Sciatic nerve (tissue), 2 donors: Measurements from ENCODE around the gene MAPRE3. TPM values are rescaled to one million over a fixed set of nuclear protein-coding genes. Genes with fewer than 3 reads are reported as not detected.

Experiments
- ATAC-seq: fragments of 200-7000 bp; cut with Tn5 transposase; one replicate; pipeline ENCODE4 v1.9.1; 2020; ENCODE audit warnings: mild to moderate bottlenecking, moderate library complexity
- DNase-seq: peaks from one replicate; pipeline ENCODE4 v3.0.0-alpha.2; 2020; ENCODE audit warnings: low spot score
- intact Hi-C: fragments of 100-400 bp; cut with DNase I; formaldehyde crosslinking; loops from one replicate; pipeline ENCODE4 v1.14.2; 2022
- total RNA-seq: library from RNA; stranded (reverse); fragmentation: NEBNext Ultra II Directional; extraction: Animal tissue kit (Norgen Biotek cat#: 25700); gene quantifications from one replicate; pipeline ENCODE4 v1.2.1, GENCODE V29; 2021
- donor health status: DM: no; HTN: no; CAD: no.
- donor health status: DM: no; HTN: no; CAD: no.

MAPRE3 gene
- total RNA-seq, 1 donor from 2014 or later, result 26.7 TPM

DNA sequence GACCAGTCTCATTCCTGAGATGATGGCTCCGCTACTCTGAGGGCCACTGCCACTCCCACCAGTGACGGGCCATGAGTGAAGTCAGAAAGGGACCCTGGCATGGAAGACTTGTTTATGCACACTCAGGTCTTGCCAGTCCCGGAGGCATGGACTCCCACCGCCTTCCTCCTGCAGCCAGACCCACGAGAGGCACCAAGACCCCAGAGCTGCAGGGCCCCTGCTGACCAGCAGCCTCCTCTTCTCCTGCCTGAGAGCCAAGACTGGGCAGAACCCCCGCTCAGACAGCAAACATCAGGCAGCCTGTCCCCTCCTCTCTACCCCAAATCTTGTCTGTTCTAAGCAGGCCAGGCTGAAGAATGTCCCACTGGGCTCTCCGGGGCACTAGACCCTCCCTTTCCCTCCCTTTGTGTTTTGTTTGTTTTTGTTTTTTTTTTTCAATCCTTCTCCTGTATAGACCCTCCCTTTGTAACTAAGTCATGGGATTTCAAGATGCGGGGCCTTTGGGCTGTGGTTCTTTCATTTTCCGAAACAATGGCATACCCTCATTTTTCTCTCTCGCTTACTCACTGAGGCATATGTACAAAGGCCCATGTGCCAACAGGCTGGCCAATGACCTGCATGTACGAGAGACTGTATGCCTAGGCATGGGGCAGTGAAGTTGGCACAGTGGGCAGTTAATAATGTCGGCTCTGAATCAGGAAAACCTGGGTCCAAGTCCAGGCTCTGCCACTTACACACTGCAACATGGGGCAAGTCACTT, 24.3 kb upstream of the MAPRE3 start:
- ATAC-seq (no peak), DNase-seq (no peak)
- intact Hi-C loops, result no loop called here

DNA sequence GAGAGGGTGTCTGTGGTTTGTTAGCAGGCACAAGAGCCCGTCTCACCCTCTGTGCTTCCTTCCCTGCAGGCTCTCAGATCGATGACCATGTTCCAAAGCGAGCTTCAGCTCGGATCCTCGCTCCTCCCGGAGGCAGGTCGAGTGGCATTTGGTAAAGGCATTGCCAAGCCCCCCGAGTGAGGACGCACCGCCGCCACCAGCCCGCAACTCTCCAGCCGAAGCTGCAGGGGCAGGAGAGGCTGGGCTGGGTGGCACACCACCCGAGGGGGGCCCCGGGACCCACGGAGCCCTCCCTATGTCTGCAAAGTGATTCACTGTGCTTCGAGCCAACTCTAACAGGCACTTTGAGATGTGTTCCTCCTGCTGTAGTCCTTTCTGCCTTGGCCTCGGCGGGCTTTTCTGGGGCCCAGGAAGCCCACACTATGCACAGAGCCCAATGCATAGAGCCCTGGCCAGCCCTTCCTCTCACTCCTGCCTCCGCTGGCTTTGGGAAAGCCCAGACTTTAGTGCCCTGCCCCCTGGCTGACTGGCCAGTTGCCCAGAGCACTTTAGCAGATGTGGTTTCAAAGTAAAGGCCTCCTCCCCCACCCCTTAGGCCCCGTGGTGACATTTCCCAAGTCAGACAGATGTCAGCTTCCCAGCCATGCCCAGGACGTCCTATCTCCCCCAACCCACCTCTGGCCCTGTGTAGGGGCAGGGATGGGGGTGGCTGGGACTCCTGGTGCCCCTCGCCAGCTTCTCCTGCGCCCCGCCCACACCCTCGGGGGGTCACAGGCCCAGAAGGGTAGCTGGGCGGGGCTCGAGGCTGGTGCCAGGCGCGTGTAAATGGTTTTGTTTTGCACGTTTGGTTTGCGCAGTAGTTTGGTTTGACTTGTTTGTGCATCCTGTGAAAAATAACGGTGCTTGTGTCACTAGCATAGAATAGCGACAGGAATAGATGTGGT, 23.3 kb upstream of the MAPRE3 start:
- no peak for DNase-seq
- no peak for ATAC-seq
- intact Hi-C loops, result no loop called here

DNA sequence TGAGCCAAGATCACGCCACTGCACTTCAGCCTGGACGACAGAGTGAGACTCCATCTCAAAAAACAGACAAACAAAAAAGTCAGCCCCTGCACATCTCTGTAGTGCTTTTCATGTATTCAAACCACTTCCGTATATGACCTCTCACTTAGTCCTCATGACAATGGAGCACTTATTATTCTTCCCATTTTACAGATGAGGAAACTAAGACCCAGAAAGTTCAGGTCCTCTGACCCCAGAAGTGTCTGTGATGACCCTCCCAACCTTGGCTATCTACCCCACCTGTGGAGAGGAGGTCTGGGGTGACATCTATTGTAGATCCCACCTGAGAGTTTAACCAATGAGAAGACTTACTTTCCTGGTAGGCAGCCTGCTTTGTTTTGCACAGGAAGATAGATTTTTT, 21.6 kb upstream of the MAPRE3 start:
- ATAC-seq, result no peak
- DNase-seq, result no peak
- intact Hi-C loops, result no loop called here

DNA sequence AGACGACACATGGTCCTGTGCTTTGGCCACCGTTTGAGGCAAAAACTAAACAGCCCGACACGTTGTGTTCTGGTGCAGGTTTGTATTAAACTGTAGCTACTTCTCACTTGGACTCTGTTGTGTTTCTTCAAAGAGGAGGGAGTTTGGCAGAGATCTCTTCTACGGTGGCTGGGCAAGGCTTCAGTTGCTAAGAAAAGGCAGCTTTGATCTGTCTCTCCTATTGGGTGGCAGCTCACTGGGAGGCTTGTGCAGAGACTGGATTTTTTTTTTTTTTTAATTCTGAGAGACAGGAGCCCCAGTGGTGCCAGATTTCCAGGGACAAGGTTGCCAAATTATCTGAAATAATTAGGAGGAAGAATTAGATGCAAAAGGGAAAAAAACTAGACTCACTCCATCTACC, 20.2 kb upstream of the MAPRE3 start:
- no peak for DNase-seq
- ATAC-seq, result no peak
- intact Hi-C loops, result no loop called here

DNA sequence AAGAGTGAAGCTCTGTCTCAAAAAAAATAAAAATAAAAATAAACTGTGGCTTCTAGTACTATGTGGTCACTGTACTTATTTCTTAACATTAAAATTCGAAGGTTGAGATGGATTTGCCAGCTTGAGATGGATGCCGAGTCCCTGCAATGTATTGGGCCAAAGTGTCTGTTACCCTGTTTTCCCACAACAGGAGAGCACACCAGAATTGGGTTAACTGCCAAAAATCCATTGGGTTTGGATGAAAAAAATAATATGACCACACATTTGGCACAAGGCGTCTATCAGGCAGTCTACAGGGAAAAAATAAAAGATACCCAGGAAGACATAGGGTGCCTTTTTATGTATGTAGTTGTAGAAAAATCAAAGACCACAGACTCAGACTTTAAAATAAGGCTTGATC, 19.2 kb upstream of the MAPRE3 start:
- ATAC-seq (no peak), DNase-seq (no peak)
- intact Hi-C loops, result no loop called here

DNA sequence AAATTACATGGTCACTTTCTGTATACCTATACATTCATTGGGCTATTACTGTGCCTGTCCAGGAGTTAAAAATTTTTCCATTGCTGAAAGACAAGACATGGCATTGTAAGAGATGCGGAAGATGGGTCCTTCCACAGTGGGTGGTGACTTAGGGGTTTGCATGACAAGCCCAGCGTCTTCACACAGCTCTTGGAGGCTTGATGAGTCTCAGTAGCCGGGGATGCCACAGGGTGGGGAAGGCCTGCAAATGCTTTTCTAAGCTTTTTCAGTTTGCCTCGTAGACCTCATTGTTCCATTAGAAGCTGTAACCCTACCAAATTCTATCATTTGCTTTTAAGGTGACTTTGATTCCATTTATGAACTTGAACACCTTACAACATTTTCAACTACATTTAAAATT, 18.1 kb upstream of the MAPRE3 start:
- DNase-seq (no peak), ATAC-seq (no peak)
- intact Hi-C loops, result no loop called here

- DNase-seq (no peak), ATAC-seq (no peak)
- intact Hi-C loops, result no loop called here
Observed at GRCh38 chr2:26954135-26954534, 16.3 kb upstream of the MAPRE3 start.

DNA sequence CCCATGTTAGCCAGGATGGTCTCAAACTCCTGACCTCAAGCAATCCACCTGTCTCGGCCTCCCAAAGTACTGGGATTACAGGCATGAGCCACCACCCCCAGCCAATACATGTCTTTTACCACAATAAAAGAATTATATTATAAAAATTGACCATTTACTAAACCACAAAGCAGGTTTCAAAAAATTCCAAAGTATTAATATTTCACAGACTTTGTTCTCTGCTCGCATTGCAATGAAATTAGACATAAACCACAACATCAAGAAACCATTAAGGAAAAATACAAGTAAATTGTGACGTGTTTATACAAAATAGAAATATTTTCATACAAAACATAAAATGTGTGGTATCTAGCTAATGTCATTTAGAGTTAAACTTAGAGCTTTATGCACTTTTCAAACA, 13.4 kb upstream of the MAPRE3 start:
- intact Hi-C loops, result no loop called here
- DNase-seq (no peak), ATAC-seq (no peak)

- ATAC-seq (no peak), DNase-seq (no peak)
- intact Hi-C loops, result no loop called here
Observed at GRCh38 chr2:26957534-26957933, 12.9 kb upstream of the MAPRE3 start.

DNA sequence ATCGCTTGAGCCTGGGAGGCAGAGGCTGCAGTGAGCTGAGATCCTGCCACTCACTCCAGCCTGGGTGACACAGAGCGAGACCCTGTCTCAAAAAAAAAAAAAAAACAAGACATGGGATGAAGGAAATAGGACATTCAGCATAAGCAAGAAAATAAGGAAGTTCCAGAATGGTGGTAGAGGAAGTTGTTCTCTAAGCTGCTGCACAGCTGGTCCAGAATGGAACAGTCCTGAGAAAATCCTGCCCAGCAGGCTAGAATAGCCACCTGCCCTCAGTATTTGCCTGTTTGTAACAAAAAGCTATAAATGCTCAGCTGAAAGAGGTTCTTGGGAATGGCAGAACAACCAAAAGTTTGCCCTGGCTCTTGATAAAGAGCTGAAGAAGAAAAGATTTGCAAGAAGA, 11.1 kb upstream of the MAPRE3 start:
- intact Hi-C loops, result no loop called here
- ATAC-seq, result peak; percentile 44
- DNase-seq, result no peak

GRCh38 chr2:26964446-26965130, 5.8 kb upstream of the MAPRE3 start:
- ATAC-seq (no peak), DNase-seq (no peak)
- intact Hi-C loops, result loop anchor here (5.0 kb wide), 1 partner anchor 53 kb away; no protein-coding TSS in a partner anchor

DNA sequence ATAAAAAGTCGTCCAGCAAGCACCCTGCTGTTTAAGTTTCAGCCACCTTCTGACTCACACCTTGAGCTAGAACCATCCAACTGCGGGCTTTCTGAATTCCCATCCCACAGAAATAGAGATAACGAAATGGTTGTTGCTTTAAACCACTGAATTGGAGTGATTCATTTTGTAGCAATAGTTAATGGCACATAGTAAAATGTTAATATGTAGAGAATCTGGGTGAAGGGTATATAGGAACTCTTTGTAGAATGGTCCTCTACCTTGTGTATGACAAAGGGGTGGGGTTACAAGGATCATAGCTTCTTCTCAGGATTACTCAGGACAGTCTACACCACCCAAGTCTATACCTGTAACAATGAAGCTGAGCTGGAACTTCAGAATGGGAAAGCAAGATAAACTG, 2.4 kb upstream of the MAPRE3 start:
- no peak for ATAC-seq
- DNase-seq, result no peak
- intact Hi-C loops, result no loop called here

GRCh38 chr2:26969077-26969844, 1.2 kb upstream of the MAPRE3 start:
- ATAC-seq (no peak), DNase-seq (no peak)
- intact Hi-C loops, result no loop called here

DNA sequence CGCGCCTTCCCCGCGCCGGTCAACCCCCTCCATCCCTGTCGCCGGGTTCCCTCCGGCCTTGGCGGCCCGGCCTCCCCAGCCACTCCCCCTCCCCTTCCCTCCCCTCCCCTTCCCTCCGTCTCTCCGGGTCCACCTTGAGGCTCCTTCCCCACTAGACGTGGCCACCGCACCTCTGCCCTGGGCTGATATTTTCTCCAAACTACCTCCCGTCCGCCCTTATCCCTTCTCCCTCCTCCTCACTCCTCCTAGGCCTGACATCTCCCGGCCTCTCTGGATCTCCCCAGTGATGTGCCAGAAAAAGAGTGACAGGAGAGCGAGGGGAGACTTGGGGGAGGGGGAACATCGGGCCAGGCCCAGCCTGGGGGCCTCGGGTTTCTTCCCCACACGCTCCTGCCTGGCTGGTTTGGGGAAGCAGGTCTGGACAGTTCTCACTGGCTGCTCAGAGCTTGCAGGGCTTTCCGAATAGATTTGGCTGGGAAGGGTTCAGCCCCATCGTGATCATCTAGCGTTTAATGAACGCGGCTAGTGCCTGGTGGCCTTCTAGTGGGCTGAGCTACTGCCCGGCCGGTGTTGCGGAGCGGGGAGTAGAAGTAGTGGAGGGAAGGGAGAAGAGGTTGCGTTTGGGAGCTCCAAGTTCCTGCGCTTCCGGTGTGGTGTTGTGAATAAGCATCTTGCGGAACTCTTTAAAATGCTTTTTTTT, 641 bp downstream of the MAPRE3 start:
- ATAC-seq (peak; percentile 37), DNase-seq (no peak)
- intact Hi-C loops, result no loop called here

DNA sequence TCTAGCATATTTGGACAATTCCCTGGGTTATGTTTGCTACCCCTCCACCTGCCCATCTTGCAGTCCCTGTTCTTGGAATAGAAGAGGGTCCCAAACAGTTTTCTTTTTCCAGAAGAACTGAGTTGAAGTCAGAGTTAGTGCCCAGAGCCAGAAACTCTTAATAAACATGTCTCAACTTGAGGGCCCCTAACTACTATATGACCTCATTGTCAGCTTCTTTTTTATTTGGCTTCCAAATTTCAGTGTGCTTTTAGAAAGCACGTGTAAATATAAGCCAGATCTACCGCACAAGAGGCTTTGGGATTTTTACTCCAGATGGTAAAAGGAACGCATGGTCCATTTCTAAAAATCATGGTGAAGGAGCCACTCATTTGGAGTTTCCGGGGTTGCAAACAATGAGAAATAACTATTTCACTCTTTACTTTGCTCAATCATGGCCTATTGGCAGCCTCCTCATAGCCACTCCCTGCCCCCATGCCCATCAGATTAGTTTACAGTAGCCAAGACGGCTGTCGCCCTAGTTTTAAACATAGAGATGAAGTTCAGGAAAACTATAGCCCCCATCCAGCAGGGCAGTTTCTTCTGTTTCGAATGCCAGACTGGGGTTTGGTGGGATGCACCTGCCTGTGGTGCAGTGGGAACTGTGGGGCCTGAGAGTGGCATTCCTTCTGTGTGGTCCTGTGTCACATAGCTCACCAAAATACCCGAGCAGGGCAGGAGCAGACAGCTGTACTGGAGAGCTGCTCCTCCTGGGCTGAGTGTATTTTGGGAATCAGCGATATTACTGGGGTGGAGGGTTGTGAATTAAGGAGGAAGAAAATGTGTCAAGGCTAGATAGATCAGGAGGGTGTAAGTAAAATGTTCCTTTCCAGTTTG, 1.7 kb downstream of the MAPRE3 start:
- no peak for DNase-seq
- no peak for ATAC-seq
- intact Hi-C loops, result no loop called here

GRCh38 chr2:26974352-26974751, 3.9 kb downstream of the MAPRE3 start:
- intact Hi-C loops, result no loop called here

GRCh38 chr2:26975102-26975501, 4.7 kb downstream of the MAPRE3 start:
- DNase-seq (no peak), ATAC-seq (no peak)
- intact Hi-C loops, result no loop called here

More at GRCh38 chr2:26974352-26974751, 3.9 kb downstream of the MAPRE3 start:
- ATAC-seq (no peak), DNase-seq (no peak)
